SU-DHL-6 (cell line): ENCODE data around the gene BRSK2.

Source experiments
- H2AFZ ChIP-seq: fragments of 200-600 bp; sonication (generic); 2 replicates; pipeline ENCODE4 v1.6.1; 2014; ENCODE audit warnings: low read depth, mild to moderate bottlenecking, moderate library complexity, mixed read lengths, antibody characterized with exemption, low read length; ENCODE audit not compliant: severe bottlenecking
- H3F3A ChIP-seq: fragments of 200-600 bp; shearing (Covaris generic); 2 replicates; pipeline ENCODE4 v1.6.0; 2016; ENCODE audit warnings: antibody characterized with exemption, mild to moderate bottlenecking; ENCODE audit not compliant: insufficient read depth
- H3K27ac ChIP-seq: fragments of 200-600 bp; sonication (generic); 2 replicates; pipeline ENCODE4 v1.5.1; 2016; ENCODE audit warnings: low read depth, mild to moderate bottlenecking, low read length, moderate library complexity, mixed read lengths
- H3K27me3 ChIP-seq: fragments of 200-600 bp; sonication (generic), shearing (Covaris generic); 2 replicates; pipeline ENCODE4 v1.6.0; 2014; ENCODE audit warnings: mild to moderate bottlenecking, low read length
- H3K36me3 ChIP-seq: fragments of 200-600 bp; sonication (generic); 2 replicates; pipeline ENCODE4 v1.6.1; 2014; ENCODE audit warnings: mild to moderate bottlenecking, low read length, mixed read lengths
- H3K4me2 ChIP-seq: fragments of 300-600, 200-600 bp; shearing (Covaris generic), sonication (generic); 2 replicates; pipeline ENCODE4 v1.6.0; 2014; ENCODE audit warnings: low read length, low read depth, mild to moderate bottlenecking; ENCODE audit not compliant: poor library complexity, severe bottlenecking
- H3K4me3 ChIP-seq: fragments of 200-600 bp; sonication (generic); 2 replicates; pipeline ENCODE4 v1.5.1; 2014; ENCODE audit warnings: antibody characterized with exemption, low read length, mild to moderate bottlenecking, mixed read lengths; ENCODE audit not compliant: insufficient read depth, poor library complexity, severe bottlenecking
- H3K79me2 ChIP-seq: fragments of 200-600 bp; sonication (generic); 2 replicates; pipeline ENCODE4 v1.6.1; 2014; ENCODE audit warnings: mild to moderate bottlenecking, low read length, moderate library complexity; ENCODE audit not compliant: insufficient read depth
- H3K9ac ChIP-seq: fragments of 200-600 bp; sonication (generic); 2 replicates; pipeline ENCODE4 v1.7.0; 2014; ENCODE audit warnings: mild to moderate bottlenecking, low read length
- H3K9me2 ChIP-seq: fragments of 200-600 bp; sonication (generic); replicated peaks from 2 replicates; pipeline ENCODE4 v1.6.1; 2014; ENCODE audit warnings: low read length; ENCODE audit not compliant: insufficient read depth
- H3K9me3 ChIP-seq: fragments of 200-600 bp; sonication (generic); 2 replicates; pipeline ENCODE4 v1.6.1; 2014; ENCODE audit warnings: low read length, mixed read lengths; ENCODE audit not compliant: insufficient read depth
- H4K20me1 ChIP-seq: fragments of 200-600 bp; sonication (generic); 2 replicates; pipeline ENCODE4 v1.6.1; 2014; ENCODE audit warnings: low read depth, mild to moderate bottlenecking, antibody characterized with exemption, low read length, moderate library complexity, mixed read lengths
- CTCF ChIP-seq: fragments of 200-600 bp; sonication (generic); IDR thresholded peaks from one replicate; pipeline ENCODE4 v1.5.1; 2017; ENCODE audit warnings: antibody characterized with exemption, mild to moderate bottlenecking, low read length, moderate library complexity; ENCODE audit not compliant: insufficient read depth, poor library complexity, severe bottlenecking
- EZH2phosphoT487 ChIP-seq: fragments of 200-600 bp; sonication (generic), shearing (Covaris generic); conservative IDR thresholded peaks from 2 replicates; pipeline ENCODE4 v1.6.1; 2018; ENCODE audit warnings: mild to moderate bottlenecking, antibody characterized with exemption, low read length, moderate library complexity, mixed read lengths

The BRSK2 gene

GRCh38 chr11:1436468-1437039, 46.8 kb downstream of the BRSK2 start:
- Histone ChIP-seq H3F3A (no peaks in the 10 kb centered on the region), H3K27ac (no peak overlapping the region), H3K36me3 (no peaks in the 10 kb centered on the region), H3K9ac (no peak overlapping the region), H3K9me3 (no peaks in the 10 kb centered on the region), H3K79me2 (no peaks in the 10 kb centered on the region), H3K4me2 (no peak overlapping the region), H4K20me1 (no peaks in the 10 kb centered on the region; the same call in 1 of the 2 replicates), H3K4me3 (no peak overlapping the region), H3K27me3 (no peaks in the 10 kb centered on the region), H2AFZ (no peak overlapping the region), H3K9me2 (no peaks in the 10 kb centered on the region)
- TF ChIP-seq CTCF (no peak), EZH2phosphoT487 (no peak)

GRCh38 chr11:1437500-1437899, 47.8 kb downstream of the BRSK2 start:
- no peaks in the 10 kb centered on the region for H3K36me3 ChIP-seq
- no peaks in the 10 kb centered on the region for H3F3A ChIP-seq
- no peaks in the 10 kb centered on the region; the same call in 1 of the 2 replicates for H4K20me1 ChIP-seq
- no peak overlapping the region for H3K27ac ChIP-seq
- no peaks in the 10 kb centered on the region for H3K9me3 ChIP-seq
- TF ChIP-seq EZH2phosphoT487 (no peak), CTCF (no peak)
- no peak overlapping the region for H3K9ac ChIP-seq
- H3K4me3 ChIP-seq: no peak overlapping the region
- no peak overlapping the region for H3K4me2 ChIP-seq
- no peaks in the 10 kb centered on the region for H3K9me2 ChIP-seq
- no peaks in the 10 kb centered on the region for H3K79me2 ChIP-seq
- no peak overlapping the region for H2AFZ ChIP-seq
- no peaks in the 10 kb centered on the region for H3K27me3 ChIP-seq

- H4K20me1 ChIP-seq: no peaks in the 10 kb centered on the region; the same call in 1 of the 2 replicates
- no peaks in the 10 kb centered on the region for H3K36me3 ChIP-seq
- H3K27me3 ChIP-seq: no peaks in the 10 kb centered on the region
- no peaks in the 10 kb centered on the region for H3F3A ChIP-seq
- H3K9me2 ChIP-seq: no peaks in the 10 kb centered on the region
- H2AFZ ChIP-seq: no peak overlapping the region
- H3K79me2 ChIP-seq: no peaks in the 10 kb centered on the region
- no peaks in the 10 kb centered on the region for H3K9me3 ChIP-seq
- TF ChIP-seq CTCF (no peak), EZH2phosphoT487 (no peak)
- no peak overlapping the region for H3K9ac ChIP-seq
- no peak overlapping the region for H3K4me2 ChIP-seq
- no peak overlapping the region for H3K27ac ChIP-seq
- no peak overlapping the region for H3K4me3 ChIP-seq
Measured at GRCh38 chr11:1438261-1438966, 48.7 kb downstream of the BRSK2 start.
